Measurements from ENCODE around the gene LCN15. TPM values are rescaled to one million over a fixed set of nuclear protein-coding genes. Genes with fewer than 3 reads are reported as not detected.
A peak's percentile ranks its signal among the peaks of the same experiment; 100 is the strongest.

The LCN15 gene
- total RNA-seq, 1 experiment from 2014 or later, result not detected

DNA sequence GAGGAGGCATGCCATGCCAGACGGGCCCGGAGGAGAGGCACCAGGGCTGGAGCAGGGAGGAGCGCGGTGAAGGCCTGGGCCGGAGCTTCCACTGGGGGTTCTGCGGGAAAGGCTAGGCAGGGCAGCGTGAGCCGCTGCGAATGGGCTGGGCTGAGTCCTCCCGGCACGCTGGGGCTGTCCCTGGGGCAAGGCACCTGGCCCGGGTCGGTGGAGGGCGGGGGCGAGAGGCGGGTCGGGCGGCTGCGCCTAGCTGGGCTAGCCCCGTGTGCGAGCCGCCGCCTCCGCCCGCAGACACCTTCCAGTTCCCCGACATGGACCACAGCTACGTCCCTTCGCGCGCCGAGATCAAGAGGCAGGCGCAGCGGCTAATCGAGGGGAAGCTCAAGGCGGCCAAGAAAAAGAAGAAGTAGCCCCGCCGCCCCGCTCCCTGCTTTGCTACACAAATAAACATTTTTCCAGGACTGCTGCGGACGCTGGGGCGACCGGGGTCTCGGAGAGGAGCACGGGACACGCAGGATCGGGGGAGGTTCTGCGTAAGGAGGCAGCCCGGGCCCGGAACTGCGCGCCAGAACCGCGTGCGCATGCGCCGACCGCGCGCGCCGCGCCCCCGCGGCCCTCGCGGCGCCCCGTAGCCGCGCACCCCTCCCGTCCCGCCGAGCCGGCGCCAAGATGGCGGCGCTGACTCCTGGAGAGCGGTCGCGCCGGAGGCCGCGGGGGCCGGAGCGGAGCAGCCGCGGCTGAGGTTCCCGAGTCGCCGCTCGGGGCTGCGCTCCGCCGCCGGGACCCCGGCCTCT is 43.2 kb upstream of the LCN15 start, which contains the start of gene RABL6:
Gene RABL6, plus strand, starts transcription at position 668 of the 794 bp plus-strand sequence. CDS start 249 bp downstream, outside the sequence.
- CTCF ChIA-PET, result interaction anchor here (0.6 to 2.8 kb wide), 7 partner anchors 14 to 228 kb away, joined by 3 to 11 read pairs (median 4); partner anchors contain the start of gene AJM1
- POLR2A ChIA-PET, result interaction anchor here (0.5 to 5.6 kb wide), 20 partner anchors 8 to 452 kb away, joined by 3 to 33 read pairs (median 4); partner anchors contain the start of genes AJM1, FBXW5, SAPCD2 and TMEM141
- Mint-ChIP-seq H3K27ac (ENCODE audit: low read depth, unreplicated experiment) (no peak within 1 kb of the TSS), H3K9me3 (ENCODE audit: unreplicated experiment) (no peaks in the 10 kb centered on the region), H3K27me3 (ENCODE audit: insufficient read depth, unreplicated experiment) (no peaks in the 10 kb centered on the region), H3K4me1 (ENCODE audit: insufficient read depth, unreplicated experiment) (no peaks in the 10 kb centered on the region), H3K36me3 (ENCODE audit: insufficient read depth, unreplicated experiment) (peaks cover 23% of the 10 kb centered on the region), H3K4me3 (ENCODE audit: unreplicated experiment) (peak within 1 kb of the TSS; percentile 76)
- TF ChIP-seq, protein P1, sequence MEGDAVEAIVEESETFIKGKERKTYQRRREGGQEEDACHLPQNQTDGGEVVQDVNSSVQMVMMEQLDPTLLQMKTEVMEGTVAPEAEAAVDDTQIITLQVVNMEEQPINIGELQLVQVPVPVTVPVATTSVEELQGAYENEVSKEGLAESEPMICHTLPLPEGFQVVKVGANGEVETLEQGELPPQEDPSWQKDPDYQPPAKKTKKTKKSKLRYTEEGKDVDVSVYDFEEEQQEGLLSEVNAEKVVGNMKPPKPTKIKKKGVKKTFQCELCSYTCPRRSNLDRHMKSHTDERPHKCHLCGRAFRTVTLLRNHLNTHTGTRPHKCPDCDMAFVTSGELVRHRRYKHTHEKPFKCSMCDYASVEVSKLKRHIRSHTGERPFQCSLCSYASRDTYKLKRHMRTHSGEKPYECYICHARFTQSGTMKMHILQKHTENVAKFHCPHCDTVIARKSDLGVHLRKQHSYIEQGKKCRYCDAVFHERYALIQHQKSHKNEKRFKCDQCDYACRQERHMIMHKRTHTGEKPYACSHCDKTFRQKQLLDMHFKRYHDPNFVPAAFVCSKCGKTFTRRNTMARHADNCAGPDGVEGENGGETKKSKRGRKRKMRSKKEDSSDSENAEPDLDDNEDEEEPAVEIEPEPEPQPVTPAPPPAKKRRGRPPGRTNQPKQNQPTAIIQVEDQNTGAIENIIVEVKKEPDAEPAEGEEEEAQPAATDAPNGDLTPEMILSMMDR (IDR thresholded peaks at IDR 0.05; ENCODE audit: unreplicated experiment), result no peak
- DNase-seq (ENCODE audit: unreplicated experiment), result peak; percentile 64
- intact Hi-C loops (cut with micrococcal nuclease), result no loop called here
- BruUV-seq (replicated peaks), result no TSS peak

DNA sequence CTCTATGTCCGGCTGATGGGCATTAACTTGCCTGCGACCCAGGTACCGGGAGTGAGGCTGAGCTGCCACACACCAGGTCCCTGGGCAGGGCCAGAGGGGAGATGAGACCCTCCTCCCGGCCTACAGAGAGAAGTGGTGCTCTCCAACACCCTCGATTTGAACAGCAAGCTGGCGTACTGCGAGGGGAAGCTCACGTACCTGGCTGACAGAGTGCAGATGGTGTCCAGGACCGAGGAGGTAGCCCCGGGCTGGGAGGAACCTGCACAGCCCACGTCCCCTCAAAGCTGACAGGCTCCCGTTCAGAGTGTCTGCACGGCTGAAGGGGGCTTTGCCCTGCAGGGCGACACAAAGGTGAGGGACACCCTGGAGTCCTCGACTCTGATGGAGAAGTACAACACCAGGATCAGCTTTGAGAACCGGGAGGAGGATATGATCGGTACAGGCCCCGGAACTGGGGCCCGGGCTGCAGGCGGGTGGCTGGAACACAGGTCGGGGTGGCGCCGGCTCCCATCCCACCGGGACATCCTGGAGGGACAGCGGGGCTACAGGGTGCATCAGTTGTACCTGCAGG is 42.4 kb upstream of the LCN15 start:
- intact Hi-C loops (cut with micrococcal nuclease), result no loop called here
- no peak for DNase-seq (ENCODE audit: unreplicated experiment)
- peak overlapping the region; percentile 76 for H3K4me3 Mint-ChIP-seq (ENCODE audit: unreplicated experiment)
- H3K36me3 Mint-ChIP-seq (ENCODE audit: insufficient read depth, unreplicated experiment), result peaks cover 16% of the 10 kb centered on the region
- no peaks in the 10 kb centered on the region for H3K27me3 Mint-ChIP-seq (ENCODE audit: insufficient read depth, unreplicated experiment)
- BruUV-seq (replicated peaks), result no TSS peak
- ChIA-PET CTCF (interaction anchor here (0.6 to 2.8 kb wide), 6 partner anchors 13 to 228 kb away, joined by 3 to 11 read pairs (median 4); partner anchors contain the start of gene AJM1), POLR2A (interaction anchor here (0.7 to 5.6 kb wide), 12 partner anchors 8 to 138 kb away, joined by 3 to 33 read pairs (median 4); partner anchors contain the start of genes FBXW5 and TMEM141)
- TF ChIP-seq, protein P1 (IDR thresholded peaks at IDR 0.05; ENCODE audit: unreplicated experiment), result no peak
- H3K9me3 Mint-ChIP-seq (ENCODE audit: unreplicated experiment), result no peaks in the 10 kb centered on the region
- H3K27ac Mint-ChIP-seq (ENCODE audit: low read depth, unreplicated experiment), result no peak overlapping the region
- H3K4me1 Mint-ChIP-seq (ENCODE audit: insufficient read depth, unreplicated experiment), result no peaks in the 10 kb centered on the region

DNA sequence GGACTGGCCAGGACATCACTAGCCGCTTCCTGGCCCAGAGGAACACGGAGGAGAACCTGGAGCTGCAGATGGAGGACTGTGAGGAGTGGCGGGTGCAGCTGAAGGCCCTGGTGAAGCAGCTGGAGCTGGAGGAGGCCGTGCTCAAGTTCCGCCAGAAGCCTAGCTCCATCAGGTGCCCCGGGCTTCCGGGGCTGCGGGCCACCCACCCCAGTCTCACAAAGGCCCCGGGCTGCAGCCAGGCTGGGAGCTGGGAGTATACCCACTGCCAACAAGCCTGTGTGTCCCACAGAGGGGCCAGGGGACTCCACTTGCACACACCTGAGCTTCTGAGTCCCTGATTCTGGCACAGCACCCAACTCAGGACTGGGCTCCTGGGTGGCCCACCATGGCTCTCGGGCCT is 41.7 kb upstream of the LCN15 start:
- Mint-ChIP-seq H3K36me3 (ENCODE audit: insufficient read depth, unreplicated experiment) (peaks cover 9% of the 10 kb centered on the region), H3K4me1 (ENCODE audit: insufficient read depth, unreplicated experiment) (peaks cover 2% of the 10 kb centered on the region), H3K9me3 (ENCODE audit: unreplicated experiment) (no peaks in the 10 kb centered on the region), H3K27ac (ENCODE audit: low read depth, unreplicated experiment) (no peak overlapping the region), H3K4me3 (ENCODE audit: unreplicated experiment) (peak overlapping the region; percentile 76), H3K27me3 (ENCODE audit: insufficient read depth, unreplicated experiment) (no peaks in the 10 kb centered on the region)
- CTCF ChIA-PET, result interaction anchor here (0.6 to 2.8 kb wide), 6 partner anchors 12 to 321 kb away, joined by 3 to 11 read pairs (median 5); partner anchors contain the start of gene AJM1
- TF ChIP-seq, protein P1 (IDR thresholded peaks at IDR 0.05; ENCODE audit: unreplicated experiment), result no peak
- POLR2A ChIA-PET, result interaction anchor here (1.3 to 5.6 kb wide), 3 partner anchors 14 to 78 kb away, joined by 3 to 33 read pairs (median 4); partner anchors contain the start of gene TMEM141
- BruUV-seq (replicated peaks), result no TSS peak
- no peak for DNase-seq (ENCODE audit: unreplicated experiment)
- intact Hi-C loops (cut with micrococcal nuclease), result no loop called here

All from MCF 10A (cell line).